T-helper 1 cell (primary cell): Measurements from ENCODE around the gene CTNNAL1.

Source experiments
- DNase-seq, 5 donors: peaks; one replicate each; pipeline ENCODE4 v3.0.0-alpha.2; 2012 to 2020

CTNNAL1 gene

DNA sequence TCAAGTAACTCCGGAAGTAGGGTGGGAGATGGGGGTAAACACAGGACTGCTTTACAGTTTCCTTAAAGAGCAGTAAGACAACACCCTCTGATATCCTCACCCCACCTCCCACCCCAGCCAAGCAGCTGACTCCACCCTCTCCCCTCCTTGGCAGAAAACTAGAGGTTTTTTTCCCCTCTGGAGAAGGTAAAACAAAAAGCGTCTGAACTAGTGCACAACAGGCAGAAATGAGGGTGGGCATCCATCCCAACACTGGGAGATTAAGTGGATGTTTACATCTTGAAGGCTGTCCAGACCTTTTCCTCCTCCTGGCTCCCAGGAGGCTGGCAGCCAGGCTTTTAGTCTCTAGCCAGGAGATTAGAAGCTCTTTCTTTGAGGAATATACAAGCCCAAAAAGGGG is 13.9 kb upstream of the CTNNAL1 start:
- DNase-seq = no peak

DNA sequence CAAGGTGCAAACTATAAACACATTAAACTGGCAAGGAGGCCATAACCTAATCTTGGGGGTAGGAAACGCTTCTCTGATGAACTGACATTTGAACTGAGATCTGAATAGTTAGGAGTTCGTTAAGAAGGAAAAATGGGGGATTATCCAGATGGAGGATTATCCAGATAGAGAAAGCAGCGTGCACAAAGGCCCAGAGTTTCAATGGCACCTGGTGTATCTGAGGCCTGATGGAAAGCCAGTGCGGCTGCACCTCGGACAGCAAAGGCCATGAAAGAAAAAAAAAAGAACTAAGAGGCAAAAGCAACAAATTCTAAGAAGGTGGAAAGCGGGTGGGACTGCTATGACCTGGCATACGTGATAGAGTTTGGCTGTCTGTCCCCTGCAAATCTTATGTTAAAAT is 13.0 kb upstream of the CTNNAL1 start:
- DNase-seq = no peak

DNA sequence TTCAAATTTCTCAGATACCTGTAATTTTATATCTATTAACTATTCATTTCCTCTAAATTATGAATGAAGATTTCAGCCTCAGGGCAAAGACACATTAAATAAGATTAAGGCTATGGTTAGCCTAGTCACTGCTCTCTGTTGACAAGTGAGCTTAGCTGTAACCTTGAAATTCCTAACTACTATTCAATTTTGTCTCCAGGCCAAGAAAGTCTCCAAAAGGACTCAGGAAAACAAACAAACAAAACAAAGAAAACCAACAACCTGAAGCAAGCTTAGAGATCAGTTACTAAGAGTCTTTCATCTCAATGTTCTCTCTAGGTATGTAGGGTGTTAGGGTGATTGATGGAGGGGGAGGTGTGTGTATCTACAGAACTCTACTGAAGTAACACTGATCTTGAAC is 9.6 kb upstream of the CTNNAL1 start:
- DNase-seq = no peak

DNA sequence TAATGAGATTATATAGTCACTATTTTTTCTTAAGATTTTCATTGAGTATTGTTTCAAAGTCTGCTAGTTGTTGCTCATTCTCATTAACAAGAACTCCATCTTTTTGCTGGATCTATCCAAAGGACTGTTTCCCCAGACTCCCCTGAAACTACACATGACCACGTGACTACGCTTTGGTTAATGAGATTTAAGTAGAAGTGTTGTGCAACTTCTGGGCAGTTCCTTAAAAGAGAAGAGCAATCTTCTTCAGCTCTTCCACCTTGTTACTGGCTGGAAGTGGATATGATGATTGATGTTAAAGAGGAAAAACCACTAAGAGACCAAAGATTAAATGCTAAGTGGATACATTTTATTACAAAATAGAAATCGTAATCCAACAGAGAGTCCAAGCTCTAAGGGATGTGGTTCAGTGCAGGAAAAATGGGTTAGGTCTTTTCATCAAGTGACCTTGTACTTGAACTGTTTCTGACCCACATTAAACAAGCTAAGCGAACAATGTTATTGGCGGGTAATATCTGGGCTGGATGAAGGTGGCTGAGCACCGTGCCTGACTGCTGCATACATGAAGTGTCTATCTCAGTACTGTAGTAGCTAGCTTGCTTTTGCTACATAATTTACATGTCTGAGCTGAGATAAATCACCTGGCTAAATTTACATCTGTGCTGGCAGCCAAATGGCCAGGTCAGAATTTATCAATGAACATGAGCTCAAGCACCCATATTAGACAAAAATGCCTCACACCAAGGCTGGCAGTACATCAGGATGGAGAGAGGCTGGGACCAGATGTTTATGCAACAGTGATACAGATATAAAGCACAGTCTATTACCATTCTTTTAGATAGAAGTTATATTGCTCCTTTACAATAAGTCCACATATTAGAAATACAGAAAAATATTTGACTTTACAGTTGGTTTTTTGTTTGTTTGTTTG is 7.5 kb upstream of the CTNNAL1 start:
- DNase-seq = no peak

DNA sequence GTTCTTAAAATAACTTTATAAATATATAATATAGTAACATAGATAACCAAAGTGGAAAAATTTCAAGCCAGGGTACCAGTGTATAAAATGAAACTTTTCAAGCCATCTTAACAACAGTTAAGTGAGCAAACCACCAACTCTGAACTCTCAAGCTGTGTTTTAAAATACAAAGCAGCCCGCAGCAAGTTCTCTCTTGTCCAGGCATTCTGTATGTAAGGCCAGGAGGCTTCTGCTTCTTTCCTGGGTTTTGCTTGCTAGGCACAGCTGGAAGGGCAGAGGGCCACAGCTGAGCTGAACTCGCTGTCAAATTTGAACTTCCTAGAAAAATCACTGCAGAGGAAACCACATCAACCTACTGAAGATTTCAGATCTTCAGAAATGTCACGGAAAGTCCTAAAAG is 6.8 kb upstream of the CTNNAL1 start:
- DNase-seq = no peak

DNA sequence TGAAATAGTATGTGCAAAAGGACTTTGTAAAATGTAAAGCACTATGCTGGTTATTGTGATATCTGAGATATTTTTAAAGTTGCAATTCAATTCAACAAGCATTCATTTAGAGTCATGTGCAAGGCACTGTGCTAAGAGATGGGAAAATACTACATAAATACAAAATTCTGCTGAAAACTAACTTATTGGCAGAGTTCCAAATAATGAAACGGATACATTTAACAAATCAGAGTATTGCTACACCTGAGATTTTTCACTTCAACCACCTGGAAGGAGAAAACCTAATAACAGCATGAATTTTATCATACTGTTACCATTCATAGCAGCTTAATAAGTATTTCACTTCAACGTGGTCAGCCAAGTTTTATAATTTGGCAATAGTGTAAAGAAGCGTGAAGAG is 6.1 kb upstream of the CTNNAL1 start:
- DNase-seq = no peak

DNA sequence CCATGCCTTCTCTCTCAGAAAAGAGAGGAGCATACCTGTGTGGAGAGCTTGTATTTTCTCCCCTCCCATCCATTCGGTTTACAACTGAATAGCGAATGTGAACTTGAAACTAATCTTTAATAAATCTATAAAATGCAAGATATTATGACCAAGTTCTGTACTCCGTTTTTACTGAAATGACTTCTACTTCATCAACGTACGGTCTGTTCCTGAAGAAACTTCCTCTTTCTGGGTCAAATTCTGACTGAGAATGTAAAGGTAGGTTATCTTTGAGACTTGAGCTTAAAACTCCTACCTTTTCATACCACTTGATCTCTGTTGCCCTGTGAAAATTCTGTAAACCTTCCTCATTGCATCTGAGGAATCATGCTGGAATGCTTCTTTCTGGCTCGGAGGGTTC is 4.2 kb upstream of the CTNNAL1 start:
- no peak for DNase-seq

DNA sequence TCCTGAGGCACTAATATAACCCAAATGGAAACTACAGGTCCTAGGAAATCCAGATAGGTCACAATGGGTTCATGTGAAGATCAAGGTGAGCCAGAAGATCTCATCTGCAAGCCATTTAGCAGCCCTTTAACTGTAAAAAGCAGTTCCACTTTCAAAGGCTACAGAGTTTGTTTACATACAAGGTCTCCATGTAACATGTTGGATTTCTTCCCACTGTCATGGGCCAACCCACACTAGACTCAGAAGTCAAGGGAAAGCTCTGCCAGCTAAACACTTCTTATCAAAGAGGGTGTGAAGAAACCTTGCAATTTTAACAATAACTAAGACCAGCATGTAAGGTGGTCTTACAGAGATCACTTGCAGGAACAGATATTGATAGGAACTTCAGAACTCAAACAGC is 3.8 kb upstream of the CTNNAL1 start:
- no peak for DNase-seq

DNA sequence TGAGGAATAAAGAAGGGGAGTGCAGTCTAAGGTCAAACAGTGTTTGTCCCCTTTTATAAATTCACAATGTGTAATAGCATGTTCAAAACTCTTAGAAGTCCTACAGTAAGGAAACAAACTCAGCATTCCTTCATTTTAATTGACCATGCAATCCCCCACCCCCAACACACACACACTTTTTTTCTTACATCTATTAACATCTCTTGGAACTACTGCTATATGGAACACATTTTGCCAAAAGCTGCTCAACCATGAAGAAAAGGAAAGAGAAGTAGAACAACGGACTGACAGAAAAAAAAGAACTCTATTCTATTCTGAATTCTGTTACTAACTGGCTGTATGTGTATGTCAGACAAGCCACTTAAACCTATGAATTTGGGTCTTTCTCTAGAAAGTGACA is 2.8 kb upstream of the CTNNAL1 start:
- DNase-seq = no peak

DNA sequence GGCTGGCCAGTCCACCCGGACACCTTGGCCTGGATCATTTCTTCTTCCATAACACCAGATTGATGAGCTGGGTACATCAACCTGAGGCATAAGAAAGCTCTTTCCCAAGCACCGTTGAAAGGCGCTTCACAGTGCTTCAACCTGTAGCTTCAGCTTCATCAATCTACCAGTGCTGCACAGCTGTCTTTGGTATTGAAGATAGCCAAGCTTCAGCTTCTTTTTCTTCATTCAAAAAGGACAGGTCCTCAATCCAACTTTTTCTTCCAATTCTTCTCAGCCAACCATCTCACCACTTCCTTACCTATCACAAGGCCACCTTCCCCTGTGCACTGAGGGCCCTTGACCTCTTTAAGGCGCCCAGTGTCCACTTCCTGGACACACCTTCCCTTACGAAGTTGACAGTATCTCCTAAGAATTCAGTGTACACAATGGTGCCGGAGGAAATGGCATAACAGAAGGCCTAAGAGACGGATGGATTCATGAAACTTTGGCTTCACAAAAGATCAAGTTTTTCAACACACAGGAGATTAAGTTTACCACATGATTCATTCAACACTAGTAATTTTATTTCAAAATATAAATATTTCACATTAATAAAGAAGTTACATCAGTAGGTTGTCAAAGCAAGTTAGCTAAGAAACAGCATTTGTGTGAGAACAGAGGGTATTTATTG is 1.4 kb upstream of the CTNNAL1 start:
- DNase-seq = no peak

DNA sequence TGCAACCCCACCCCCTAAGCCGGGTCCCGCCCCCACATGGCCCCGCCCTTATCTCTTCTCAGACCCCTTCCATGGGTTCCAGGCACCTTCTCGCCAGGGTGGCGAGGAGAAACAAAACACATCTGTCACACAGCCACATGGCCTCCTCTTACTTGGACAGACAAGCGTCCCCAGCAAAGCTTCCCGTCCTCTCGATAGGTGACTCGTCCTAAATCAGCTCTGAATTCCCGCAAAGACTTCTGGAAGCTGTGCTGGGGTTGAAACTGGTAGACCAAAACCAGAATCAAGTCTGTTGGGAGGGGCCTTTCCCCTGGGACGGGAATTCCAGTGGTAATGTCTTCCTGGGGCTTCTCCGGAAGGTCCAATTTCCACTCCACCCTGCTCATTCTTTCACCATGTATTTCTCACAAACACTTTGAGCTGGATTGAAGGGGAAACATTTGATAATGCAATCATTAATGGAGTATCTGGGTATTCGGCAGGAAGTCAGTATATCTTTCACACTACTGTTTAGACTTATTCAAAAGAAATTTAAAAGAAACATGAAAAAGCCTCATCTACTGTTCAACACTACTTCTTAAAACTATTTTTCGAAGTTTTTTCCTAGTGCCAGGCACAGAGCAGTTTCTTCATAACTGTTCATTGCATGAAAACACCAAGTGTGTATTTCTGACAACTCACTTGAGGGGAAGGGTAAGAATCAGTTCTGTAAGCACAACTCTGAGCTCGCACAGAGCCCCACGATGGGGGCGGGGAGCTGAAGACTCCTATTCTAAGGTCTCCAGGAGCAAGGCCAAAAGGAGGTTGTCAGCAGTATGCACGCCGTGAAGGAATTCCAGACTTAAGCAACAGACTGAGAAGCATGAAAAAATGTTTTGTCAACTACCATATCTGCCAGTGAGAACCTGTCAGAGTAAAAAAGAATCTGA is 644 bp upstream of the CTNNAL1 start:
- DNase-seq = no peak

DNA sequence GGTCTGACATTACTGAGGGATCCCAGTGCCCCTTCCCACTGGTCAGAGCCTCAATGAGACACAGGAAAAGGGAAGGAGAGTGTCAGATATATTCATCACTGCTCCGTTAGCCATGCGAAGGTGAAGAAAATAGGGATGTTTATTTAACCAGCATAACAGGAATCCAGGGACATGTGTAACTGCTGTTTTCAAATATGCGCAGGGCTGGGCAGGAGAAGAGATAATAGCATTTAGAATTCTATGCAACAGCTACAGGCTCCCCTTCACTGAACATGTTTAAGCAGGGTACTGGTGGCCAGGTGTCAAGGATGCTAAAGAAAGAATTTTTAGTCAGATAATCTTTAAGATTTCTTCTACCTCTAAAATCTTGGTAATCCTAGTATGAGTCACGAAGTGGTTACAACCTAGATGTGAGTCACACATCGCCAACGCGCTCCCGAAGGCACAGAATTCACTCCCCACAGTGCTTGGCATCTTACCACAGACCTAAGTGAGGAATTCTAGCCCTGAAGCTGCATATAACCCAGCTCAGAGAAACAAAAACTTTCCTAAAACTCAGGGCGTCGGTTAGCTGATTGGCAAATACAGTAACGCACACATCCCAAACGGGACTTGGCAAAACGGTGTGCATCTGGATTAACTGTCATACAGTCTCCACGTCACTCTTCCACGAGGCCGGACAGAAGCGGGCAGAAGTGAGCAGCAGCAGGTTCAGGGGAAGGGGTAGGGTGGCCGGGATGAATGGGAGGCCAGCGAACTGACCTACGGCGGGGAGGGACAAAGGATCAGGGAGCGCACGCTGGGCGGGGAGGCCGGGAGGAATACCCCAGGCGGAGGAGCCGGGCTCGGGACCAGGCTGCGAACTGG is 1.1 kb downstream of the CTNNAL1 start:
- peak in 4 of 5 donors; percentile 6 to 62 (median 20) for DNase-seq

DNA sequence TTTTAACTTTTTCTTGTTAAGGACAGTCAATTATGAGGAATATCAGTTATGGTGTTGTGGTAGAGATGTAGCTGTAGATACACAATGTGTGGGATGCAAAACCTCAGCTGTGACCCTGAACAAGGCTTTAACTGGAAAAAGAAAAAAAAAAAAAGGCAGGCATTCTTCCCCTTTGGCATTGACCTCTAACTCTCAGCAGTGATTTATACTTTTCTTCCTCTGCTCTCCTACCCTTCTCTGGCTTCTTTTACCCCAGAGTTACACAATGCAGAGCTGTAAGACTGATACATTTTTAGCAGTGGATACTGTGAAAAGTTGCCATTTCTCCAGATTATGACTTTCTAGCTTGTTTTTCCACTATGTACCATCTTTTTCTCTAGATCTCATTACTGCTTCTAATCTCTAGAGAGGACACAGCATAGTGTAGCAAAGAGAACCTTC is 2.0 kb downstream of the CTNNAL1 start:
- no peak for DNase-seq

DNA sequence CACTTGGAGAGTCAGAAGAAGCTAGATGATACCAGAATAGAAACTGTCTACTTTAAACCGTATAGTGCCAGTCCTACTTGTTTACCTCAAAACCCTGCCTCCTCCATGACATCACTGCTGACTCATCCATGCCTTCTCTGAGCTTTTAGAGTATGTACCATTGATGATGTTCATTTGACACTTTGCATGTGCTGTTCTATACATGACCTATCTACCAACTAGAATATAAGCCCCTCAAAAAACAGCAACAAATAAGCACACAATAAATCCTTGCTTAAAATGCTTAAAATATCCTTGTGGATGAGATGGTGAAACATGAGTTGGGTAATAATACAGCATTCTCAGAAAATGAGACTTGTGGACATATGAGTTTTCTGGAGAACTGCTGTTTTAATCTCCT is 2.6 kb downstream of the CTNNAL1 start:
- peak in 3 of 5 donors; percentile 18 to 84 (median 22) for DNase-seq

DNA sequence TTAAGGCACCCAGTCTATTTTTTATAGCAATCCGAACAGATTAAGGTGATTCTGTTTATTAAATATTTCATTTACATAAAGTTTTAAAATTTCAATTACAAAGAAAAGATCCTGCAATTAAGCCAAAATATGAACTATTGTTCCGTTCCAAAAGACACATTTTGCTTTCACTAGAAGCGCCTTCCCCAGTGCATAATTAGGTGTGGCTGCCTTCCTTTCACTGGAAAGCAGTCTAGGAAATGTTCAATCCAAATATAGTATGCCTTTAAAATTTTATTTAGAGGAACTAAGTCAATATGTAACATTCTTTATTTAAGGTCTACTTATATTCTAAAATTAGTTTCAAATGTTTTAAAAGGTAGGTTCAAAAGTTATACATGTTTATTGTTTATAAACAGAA is 7.6 kb downstream of the CTNNAL1 start:
- DNase-seq = no peak

DNA sequence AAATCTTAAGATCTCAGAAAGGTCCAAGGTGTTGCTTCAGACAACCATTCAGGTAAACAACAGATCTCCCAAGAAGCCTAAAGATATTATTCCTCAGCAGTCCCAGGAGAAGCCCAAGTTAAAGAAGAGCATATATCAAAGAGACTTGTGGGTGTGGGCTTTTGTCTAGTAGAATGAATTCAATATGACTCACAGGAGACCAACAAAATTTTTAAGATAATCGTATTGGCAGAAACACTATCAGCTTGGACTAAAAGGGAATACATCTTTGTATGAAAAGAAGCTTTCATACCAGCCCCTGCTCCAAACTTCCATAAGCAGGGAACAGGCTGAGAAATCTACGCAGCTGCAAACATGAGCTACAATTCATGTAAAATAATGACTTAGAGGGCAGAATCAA is 10.2 kb downstream of the CTNNAL1 start:
- DNase-seq = no peak

DNA sequence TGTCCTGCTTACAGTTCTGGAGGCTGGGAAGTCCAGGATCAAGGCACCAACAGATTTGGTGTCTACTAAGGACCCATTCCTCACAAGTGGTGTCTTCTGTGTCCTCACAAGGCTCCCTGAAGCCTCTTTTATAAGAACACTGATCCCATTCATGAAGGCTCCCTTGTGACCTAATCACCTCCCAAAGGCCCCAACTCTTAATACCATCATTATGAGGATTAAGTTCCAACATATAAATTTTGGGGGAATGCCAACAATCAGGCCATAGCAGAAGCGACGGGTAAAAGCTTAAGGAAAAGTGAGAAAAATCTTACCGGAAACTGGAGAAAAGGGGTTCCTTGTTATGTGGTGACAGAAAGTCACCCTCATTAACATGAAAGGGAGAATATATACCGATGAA is 11.2 kb downstream of the CTNNAL1 start:
- DNase-seq = no peak

DNA sequence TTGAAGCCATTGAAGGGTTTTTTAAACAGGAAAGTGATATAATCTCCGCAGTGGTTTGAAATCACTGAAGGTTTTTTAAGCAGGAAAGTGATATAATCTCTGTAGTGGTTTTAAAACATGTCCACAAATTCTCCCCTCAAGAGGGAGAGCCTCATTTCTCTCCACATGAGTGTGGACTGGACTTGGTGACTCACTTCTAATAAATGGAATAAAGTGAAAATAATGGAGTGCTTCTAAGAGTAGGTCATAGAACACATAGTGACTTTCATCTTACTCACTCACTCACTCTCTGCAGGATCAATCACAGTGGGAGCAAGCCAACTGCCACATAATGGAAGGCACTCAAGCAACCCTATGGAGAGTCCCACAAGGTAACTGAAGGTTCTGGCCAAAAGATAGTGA is 12.0 kb downstream of the CTNNAL1 start:
- DNase-seq = peak in 1 of 5 donors; percentile 7

DNA sequence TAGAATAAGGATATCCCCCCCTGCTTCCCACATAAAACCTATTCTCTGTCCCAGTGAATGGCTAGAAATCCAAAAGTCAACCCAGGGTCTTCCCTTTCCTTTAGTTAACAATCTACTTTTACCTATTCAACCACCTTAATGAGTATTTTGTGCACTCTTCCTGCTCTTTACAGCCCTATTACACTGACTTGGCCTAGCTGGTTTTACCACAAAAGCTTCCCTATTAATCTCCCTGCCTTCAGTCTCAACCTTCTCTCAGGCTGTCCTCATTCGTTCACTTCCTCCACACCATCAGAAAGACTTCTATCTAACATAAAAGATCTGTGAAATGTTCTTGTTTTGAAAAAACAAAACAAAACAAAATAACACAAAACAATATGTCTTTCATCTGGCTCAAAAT is 16.2 kb downstream of the CTNNAL1 start:
- DNase-seq = no peak

DNA sequence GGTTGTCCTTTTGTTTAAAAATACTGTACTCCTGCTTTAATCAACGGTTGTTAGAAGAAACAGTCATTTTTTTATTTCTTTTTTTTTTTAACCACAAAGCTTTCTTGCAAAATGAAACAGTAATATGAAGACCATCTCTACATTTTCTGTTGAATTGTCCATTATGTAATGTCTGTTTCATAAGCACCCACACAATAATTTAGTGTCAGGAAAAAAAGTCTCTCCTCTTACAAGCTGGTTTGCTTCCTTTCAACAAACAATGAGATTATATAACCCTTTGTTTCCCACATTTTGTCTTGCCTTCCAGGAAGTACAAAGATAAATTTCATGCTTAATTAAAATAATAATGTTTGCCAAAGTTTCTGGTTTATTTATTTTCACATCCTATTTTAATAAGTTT is 16.7 kb downstream of the CTNNAL1 start:
- DNase-seq = no peak

DNA sequence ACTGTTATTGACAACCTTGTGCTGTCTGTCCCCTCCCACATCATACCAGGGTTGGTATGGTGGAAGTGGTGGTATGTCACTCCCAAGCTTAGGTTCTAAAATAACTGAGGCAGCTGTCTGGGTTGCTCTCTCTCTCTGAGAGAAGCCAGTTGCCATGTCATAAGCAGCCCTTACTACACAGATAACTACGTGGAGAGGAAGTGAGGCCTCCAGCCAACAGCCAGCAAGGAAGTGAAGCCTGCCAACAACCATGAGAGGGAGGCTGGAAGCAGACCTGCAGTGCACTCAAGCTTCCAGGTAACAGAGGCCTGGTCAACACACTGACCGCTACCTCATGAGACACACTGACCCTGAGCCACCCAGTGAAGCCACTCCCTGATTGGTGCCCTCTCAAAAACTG is 18.6 kb downstream of the CTNNAL1 start:
- peak in 1 of 5 donors; percentile 55 for DNase-seq

DNA sequence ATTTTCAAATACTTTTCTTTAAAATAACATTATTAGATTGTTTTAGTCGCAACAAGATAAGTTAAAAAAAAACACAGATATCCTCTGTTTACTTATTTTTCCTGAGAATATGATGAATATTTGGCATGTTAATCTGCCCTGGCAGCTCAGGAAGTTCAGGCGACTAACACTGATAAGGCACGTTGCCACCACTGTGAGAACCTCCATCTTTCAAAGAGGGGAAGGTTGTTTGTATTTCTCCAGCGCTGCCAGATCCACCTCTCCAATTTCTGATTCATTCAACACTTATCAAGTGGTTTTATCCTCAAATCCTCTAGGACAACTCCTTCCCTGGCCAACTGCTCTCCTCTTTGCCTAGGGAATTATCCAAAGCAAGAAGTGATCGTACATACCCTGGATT is 21.8 kb downstream of the CTNNAL1 start:
- no peak for DNase-seq
